Measurements from ENCODE around the gene NRIP1. TPM values are rescaled to one million over a fixed set of nuclear protein-coding genes. Genes with fewer than 3 reads are reported as not detected.

The NRIP1 gene
- total and polyA plus RNA-seq, 10 of the 15 experiments (the other 5 are each of a cell fraction or from before 2014, with no cell fraction given), result 2.9 to 26.1 (median 9.3) TPM

GRCh38 chr21:15027056-15027455 is 37.7 kb downstream of the NRIP1 start:
- intact Hi-C loops (cut with micrococcal nuclease; ENCODE audit: unreplicated experiment), result no loop called here
- ChIA-PET POLR2A (no interaction called here), CTCF (no interaction called here), RAD21 (ENCODE audit: unreplicated experiment) (no interaction called here), SMC1A (ENCODE audit: uncharacterized antibody, unreplicated experiment) (no interaction called here)
- no peaks in the 10 kb centered on the region; a peak in 1 of 4 replicates for H3K36me3 ChIP-seq (ENCODE audit: control insufficient read depth in 2 of 2, insufficient read depth in 2 of 2, low read length in 1 of 2)
- in situ Hi-C loops (cut with MboI), result loop anchor here (25.0 kb wide), 1 partner anchor 710 kb away; the partner anchor contains the start of gene USP25
- no peaks in the 10 kb centered on the region for H3K79me2 ChIP-seq (ENCODE audit: control insufficient read depth, insufficient read depth, low read length)
- no peak overlapping the region for H3K4me3 ChIP-seq
- no peak overlapping the region for H3K27ac ChIP-seq (ENCODE audit: control insufficient read depth, insufficient read depth)
- no peak for ATAC-seq
- H3K4me1 ChIP-seq (ENCODE audit: control insufficient read depth, insufficient read depth, low read length), result no peaks in the 10 kb centered on the region
- no peak for FAIRE-seq
- no peak overlapping the region for H3K9ac ChIP-seq (ENCODE audit: control insufficient read depth, insufficient read depth, low read length)
- 32% methylated on average over 5 of the region's 5 CpGs for WGBS (ENCODE audit: insufficient coverage, insufficient replicate concordance, low lambda C conversion rate, missing lambda C conversion rate)
- BruUV-seq (replicated peaks), result no TSS peak
- no peak overlapping the region for H2AFZ ChIP-seq (ENCODE audit: control insufficient read depth, low read depth, low read length)
- no peak overlapping the region for H3K4me2 ChIP-seq (ENCODE audit: control insufficient read depth, insufficient read depth)
- TF ChIP-seq E2F8 (IDR thresholded peaks at IDR 0.05; ENCODE audit: low read depth, partially characterized antibody), result no peak
- TF ChIP-seq ELK1 (IDR thresholded peaks at IDR 0.05; ENCODE audit: low read depth, low read length), result no peak
- TF ChIP-seq SMAD1 (IDR thresholded peaks at IDR 0.05; ENCODE audit: low read depth, partially characterized antibody), result no peak
- TF ChIP-seq SKIL (IDR thresholded peaks at IDR 0.05; ENCODE audit: low read depth, poor library complexity, severe bottlenecking), result no peak
- TF ChIP-seq PML (IDR thresholded peaks at IDR 0.05; ENCODE audit: low read length), result no peak
- TF ChIP-seq STAT3 (IDR thresholded peaks at IDR 0.05; ENCODE audit: low read depth, low read length), result no peak
- TF ChIP-seq CHD2 (IDR thresholded peaks at IDR 0.05; ENCODE audit: borderline replicate concordance, low read depth, low read length), result no peak
- TF ChIP-seq POU2F2 (IDR thresholded peaks at IDR 0.05; ENCODE audit: borderline replicate concordance, low read depth, low read length), result no peak
- no peak for TF ChIP-seq ZZZ3 (IDR thresholded peaks at IDR 0.05; ENCODE audit: control insufficient read depth, insufficient read length, low read depth)
- no peak for TF ChIP-seq USF2 (IDR thresholded peaks at IDR 0.05; ENCODE audit: borderline replicate concordance, low read depth, low read length)
- TF ChIP-seq MAX (IDR thresholded peaks at IDR 0.05; ENCODE audit: low read depth, low read length), result no peak
- no peak for TF ChIP-seq POLR2AphosphoS5 (IDR thresholded peaks at IDR 0.05; ENCODE audit: low read length)
- no peak for TF ChIP-seq NR2F1 (conservative IDR thresholded peaks at IDR 0.05)
- no peak for TF ChIP-seq DPF2 (IDR thresholded peaks at IDR 0.05)
- no peaks in the 10 kb centered on the region for H4K20me1 ChIP-seq (ENCODE audit: control insufficient read depth, insufficient read depth)
- no peaks in the 10 kb centered on the region for H3K27me3 ChIP-seq (replicated peaks in 1 of 2; ENCODE audit: control insufficient read depth in 2 of 2, insufficient read depth in 2 of 2, low read length in 1 of 2)
- no peaks in the 10 kb centered on the region; the same call in 2 of the 3 replicates for H3K9me3 ChIP-seq (replicated peaks; ENCODE audit: control insufficient read depth, insufficient read depth, low read length)
- DNase-seq (ENCODE audit: low read depth, low spot score), result no peak

All from GM12878 (cell line).